H1 (cell line): ENCODE measurements around the gene CD58. TPM values are rescaled to one million over a fixed set of nuclear protein-coding genes. Genes with fewer than 3 reads are reported as not detected.

Experiments
- SIX5 ChIP-seq: IDR thresholded peaks from 2 replicates; pipeline ENCODE4 v1.6.1; 2011; ENCODE audit warnings: mild to moderate bottlenecking, low read depth, low read length
- SP2 ChIP-seq: IDR thresholded peaks from 2 replicates; pipeline ENCODE4 v1.6.1; 2012; ENCODE audit warnings: mild to moderate bottlenecking, low read length, inconsistent platforms
- polyA plus RNA-seq, 7 experiments: library from polyadenylated mRNA; depleted of rRNA in 3 of 7; stranded (reverse) in 5 of 7; unstranded in 2 of 7; fragments of >200 nt in 5 of 7; fragments of 200-250 nt in 2 of 7; gene quantifications; 1 replicate in 5 of 7; 2 replicates in 1 of 7; 4 replicates in 1 of 7; pipeline versions ENCODE4 v1.2.1 to v1.2.3, GENCODE V29; 2011 to 2013; ENCODE audit warnings: missing spikeins in 2 of 7, mixed read lengths in 2 of 7
- total RNA-seq: library from RNA; stranded (reverse); fragmentation: NEBNext Ultra II Directional; extraction: Animal tissue kit (Norgen Biotek cat#: 25700); gene quantifications from 2 replicates; pipeline ENCODE4 v1.2.1, GENCODE V29; 2021

CD58 gene
- total and polyA plus RNA-seq, 2 of the 8 experiments (the other 6 are each of a cell fraction or from before 2014, with no cell fraction given): 5.3 to 5.5 TPM

- no peak for TF ChIP-seq SIX5
- no peak for TF ChIP-seq SP2
Observed at GRCh38 chr1:116546354-116546977, 24.4 kb downstream of the CD58 start (continued).
